H9 (cell line): ENCODE measurements around the gene SRPK2. TPM values are rescaled to one million over a fixed set of nuclear protein-coding genes. Genes with fewer than 3 reads are reported as not detected.

Source experiments
- DNase-seq: peaks from one replicate; pipeline ENCODE4 v3.0.0-alpha.2; 2017
- H2AFZ ChIP-seq: one replicate; pipeline ENCODE4 v1.6.1; 2013; ENCODE audit warnings: mild to moderate bottlenecking, low read length, control low read depth, moderate library complexity
- H2AK5ac ChIP-seq: 2 replicates; pipeline ENCODE4 v1.6.1; 2013; ENCODE audit warnings: low read length, control low read depth, mixed read lengths; ENCODE audit not compliant: insufficient read length
- H2BK120ac ChIP-seq: one replicate; pipeline ENCODE4 v1.6.1; 2013; ENCODE audit warnings: low read depth, mild to moderate bottlenecking, low read length, control low read depth, inconsistent platforms; ENCODE audit not compliant: poor library complexity, severe bottlenecking
- H2BK12ac ChIP-seq: 2 replicates; pipeline ENCODE4 v1.6.1; 2013; ENCODE audit warnings: low read length, control low read depth, mixed read lengths, low read depth; ENCODE audit not compliant: insufficient read length
- H2BK15ac ChIP-seq: 2 replicates; pipeline ENCODE4 v1.6.1; 2013; ENCODE audit warnings: low read depth, low read length, control low read depth
- H2BK20ac ChIP-seq: one replicate; pipeline ENCODE4 v1.6.1; 2013; ENCODE audit warnings: low read depth, mild to moderate bottlenecking, low read length, control low read depth, inconsistent platforms; ENCODE audit not compliant: poor library complexity, severe bottlenecking
- H2BK5ac ChIP-seq: 2 replicates; pipeline ENCODE4 v1.6.1; 2013; ENCODE audit warnings: low read length, control low read depth, mixed read lengths; ENCODE audit not compliant: insufficient read length
- H3K14ac ChIP-seq: 2 replicates; pipeline ENCODE4 v1.6.1; 2013; ENCODE audit warnings: low read length, control low read depth; ENCODE audit not compliant: insufficient read depth
- H3K18ac ChIP-seq: 2 replicates; pipeline ENCODE4 v1.6.1; 2013; ENCODE audit warnings: low read depth, mild to moderate bottlenecking, mixed read lengths, low read length, control low read depth; ENCODE audit not compliant: insufficient read length
- H3K23ac ChIP-seq: 2 replicates; pipeline ENCODE4 v1.6.1; 2013; ENCODE audit warnings: low read length, control low read depth, mixed read lengths, low read depth; ENCODE audit not compliant: insufficient read length
- H3K23me2 ChIP-seq: 2 replicates; pipeline ENCODE4 v1.6.1; 2013; ENCODE audit warnings: low read depth, mild to moderate bottlenecking, mixed read lengths, low read length, control low read depth; ENCODE audit not compliant: insufficient read length, poor library complexity, severe bottlenecking
- H3K27ac ChIP-seq: 2 replicates; pipeline ENCODE4 v1.5.1; 2013; ENCODE audit warnings: low read length, control low read depth, mixed read lengths, low read depth; ENCODE audit not compliant: insufficient read length
- H3K27me3 ChIP-seq: 2 replicates; pipeline ENCODE4 v1.6.1; 2013; ENCODE audit warnings: low read length, control low read depth, inconsistent platforms; ENCODE audit not compliant: insufficient read depth
- H3K4ac ChIP-seq: 2 replicates; pipeline ENCODE4 v1.6.1; 2013; ENCODE audit warnings: low read depth, mild to moderate bottlenecking, control low read depth, inconsistent platforms, low read length, moderate library complexity
- H3K4me1 ChIP-seq: 2 replicates; pipeline ENCODE4 v1.6.1; 2013; ENCODE audit warnings: low read length, control low read depth, inconsistent platforms; ENCODE audit not compliant: insufficient read depth
- H3K4me2 ChIP-seq: 2 replicates; pipeline ENCODE4 v1.6.1; 2013; ENCODE audit warnings: low read length, control low read depth, mixed read lengths; ENCODE audit not compliant: insufficient read length, insufficient read depth
- H3K56ac ChIP-seq: 2 replicates; pipeline ENCODE4 v1.6.1; 2013; ENCODE audit warnings: low read depth, mild to moderate bottlenecking, mixed read lengths, low read length, control low read depth; ENCODE audit not compliant: insufficient read length
- H3K79me1 ChIP-seq: 2 replicates; pipeline ENCODE4 v1.6.1; 2013; ENCODE audit warnings: low read depth, mild to moderate bottlenecking, moderate library complexity, low read length, control low read depth, inconsistent platforms; ENCODE audit not compliant: insufficient read depth, poor library complexity, severe bottlenecking
- H3K79me2 ChIP-seq: 2 replicates; pipeline ENCODE4 v1.6.1; 2013; ENCODE audit warnings: low read length, control low read depth, inconsistent platforms; ENCODE audit not compliant: insufficient read depth
- H3K9ac ChIP-seq: 2 replicates; pipeline ENCODE4 v1.6.1; 2013; ENCODE audit warnings: low read length, control low read depth, mixed read lengths; ENCODE audit not compliant: insufficient read length; ENCODE audit errors: extremely low read depth
- H3K9me3 ChIP-seq: one replicate; pipeline ENCODE4 v1.6.1; 2013; ENCODE audit warnings: low read depth, low read length, inconsistent platforms; ENCODE audit not compliant: control insufficient read depth
- H3T11ph ChIP-seq: one replicate; pipeline ENCODE4 v1.6.1; 2013; ENCODE audit warnings: mild to moderate bottlenecking, low read length, control low read depth, inconsistent platforms
- H4K20me1 ChIP-seq: one replicate; pipeline ENCODE4 v1.6.1; 2013; ENCODE audit not compliant: control insufficient read depth, insufficient read length, insufficient read depth
- H4K5ac ChIP-seq: 2 replicates; pipeline ENCODE4 v1.6.1; 2013; ENCODE audit warnings: low read depth, mild to moderate bottlenecking, mixed read lengths, low read length, control low read depth; ENCODE audit not compliant: insufficient read length
- H4K8ac ChIP-seq: replicated peaks from 2 replicates; pipeline ENCODE4 v1.6.1; 2013; ENCODE audit warnings: low read length, control low read depth, mixed read lengths, low read depth; ENCODE audit not compliant: insufficient read length
- H4K91ac ChIP-seq: 2 replicates; pipeline ENCODE4 v1.6.1; 2013; ENCODE audit warnings: low read depth, mild to moderate bottlenecking, moderate library complexity, mixed read lengths, low read length, control low read depth; ENCODE audit not compliant: insufficient read length
- H3K27ac Mint-ChIP-seq, 3 experiments: 2 replicates in 2 of 3; 3 replicates in 1 of 3; pipeline ENCODE4 v1.8.0; 2020 to 2021; ENCODE audit warnings: mixed read lengths in 3 of 3, mild to moderate bottlenecking in 1 of 3, moderate library complexity in 1 of 3
- H3K27me3 Mint-ChIP-seq: 2 replicates; pipeline ENCODE4 v1.8.0; 2021; ENCODE audit warnings: low read depth, mild to moderate bottlenecking, moderate library complexity, mixed read lengths
- H3K36me3 Mint-ChIP-seq, 3 experiments: 2 replicates in 2 of 3; 3 replicates in 1 of 3; pipeline ENCODE4 v1.8.0; 2020 to 2021; ENCODE audit warnings: low read depth in 3 of 3, mixed read lengths in 3 of 3; ENCODE audit not compliant: insufficient read depth in 1 of 3
- H3K4me1 Mint-ChIP-seq, 2 experiments: 2 replicates each; pipeline ENCODE4 v1.8.0; 2020; ENCODE audit warnings: mixed read lengths in 2 of 2
- H3K4me3 Mint-ChIP-seq, 2 experiments: 2 replicates in 1 of 2; 3 replicates in 1 of 2; pipeline ENCODE4 v1.8.0; 2020 to 2021; ENCODE audit warnings: mild to moderate bottlenecking in 2 of 2, mixed read lengths in 2 of 2, moderate library complexity in 1 of 2
- H3K9me3 Mint-ChIP-seq, 2 experiments: 2 replicates in 1 of 2; 3 replicates in 1 of 2; pipeline ENCODE4 v1.8.0; 2020; ENCODE audit warnings: mild to moderate bottlenecking in 2 of 2, mixed read lengths in 2 of 2, moderate library complexity in 1 of 2
- WGBS: extraction: QIAGEN DNeasy Blood & Tissue Kit; methylation state at CpG from one replicate; pipeline ENCODE4 v1.1.7; 2013; ENCODE audit warnings: missing lambda C conversion rate, low lambda C conversion rate, mixed read lengths; ENCODE audit not compliant: insufficient read length; ENCODE audit errors: extremely low coverage; 5-methylcytosine and 5-hydroxymethylcytosine counted together
- total RNA-seq: library from RNA; stranded (reverse); gene quantifications from 2 replicates; pipeline ENCODE4 v1.2.1, GENCODE V29; 2021
- TF ChIP-seq, protein P1 (sequence below): fragments of 200-600 bp; sonication (generic); conservative IDR thresholded peaks from 3 replicates; pipeline ENCODE4 v1.8.0; 2021; ENCODE audit warnings: antibody characterized with exemption, mild to moderate bottlenecking

The SRPK2 gene
- total RNA-seq, 1 experiment from 2014 or later, result 41.1 TPM

- no peak overlapping the region for H3K27ac ChIP-seq
- no peak overlapping the region for H2AK5ac ChIP-seq
- H3K79me1 ChIP-seq, result no peaks in the 10 kb centered on the region
- TF ChIP-seq, protein P1, sequence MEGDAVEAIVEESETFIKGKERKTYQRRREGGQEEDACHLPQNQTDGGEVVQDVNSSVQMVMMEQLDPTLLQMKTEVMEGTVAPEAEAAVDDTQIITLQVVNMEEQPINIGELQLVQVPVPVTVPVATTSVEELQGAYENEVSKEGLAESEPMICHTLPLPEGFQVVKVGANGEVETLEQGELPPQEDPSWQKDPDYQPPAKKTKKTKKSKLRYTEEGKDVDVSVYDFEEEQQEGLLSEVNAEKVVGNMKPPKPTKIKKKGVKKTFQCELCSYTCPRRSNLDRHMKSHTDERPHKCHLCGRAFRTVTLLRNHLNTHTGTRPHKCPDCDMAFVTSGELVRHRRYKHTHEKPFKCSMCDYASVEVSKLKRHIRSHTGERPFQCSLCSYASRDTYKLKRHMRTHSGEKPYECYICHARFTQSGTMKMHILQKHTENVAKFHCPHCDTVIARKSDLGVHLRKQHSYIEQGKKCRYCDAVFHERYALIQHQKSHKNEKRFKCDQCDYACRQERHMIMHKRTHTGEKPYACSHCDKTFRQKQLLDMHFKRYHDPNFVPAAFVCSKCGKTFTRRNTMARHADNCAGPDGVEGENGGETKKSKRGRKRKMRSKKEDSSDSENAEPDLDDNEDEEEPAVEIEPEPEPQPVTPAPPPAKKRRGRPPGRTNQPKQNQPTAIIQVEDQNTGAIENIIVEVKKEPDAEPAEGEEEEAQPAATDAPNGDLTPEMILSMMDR, result no peak
- WGBS, result 100% methylated on average over 1 of the region's 1 CpG
- Mint-ChIP-seq H3K27ac (no peak overlapping the region), H3K4me1 (peaks cover 9 to 12% of the 10 kb centered on the region in 2 experiments), H3K9me3 (no peaks in the 10 kb centered on the region), H3K4me3 (no peak overlapping the region), H3K36me3 (no peaks in the 10 kb centered on the region), H3K27me3 (no peaks in the 10 kb centered on the region)
- H3K4ac ChIP-seq, result no peak overlapping the region
- no peak overlapping the region for H2BK20ac ChIP-seq
- no peak overlapping the region for H4K8ac ChIP-seq
- H3K27me3 ChIP-seq, result no peaks in the 10 kb centered on the region
- no peak overlapping the region for H2AFZ ChIP-seq
- H4K5ac ChIP-seq, result no peak overlapping the region
- no peak overlapping the region for H2BK15ac ChIP-seq
- no peak overlapping the region for H2BK12ac ChIP-seq
- no peaks in the 10 kb centered on the region; the same call in 1 of the 2 replicates for H3K4me1 ChIP-seq
- H2BK120ac ChIP-seq, result no peak overlapping the region
- no peak overlapping the region for H3K18ac ChIP-seq
- no peak overlapping the region for H3K14ac ChIP-seq
- H3K23me2 ChIP-seq, result no peaks in the 10 kb centered on the region
- H4K20me1 ChIP-seq, result no peaks in the 10 kb centered on the region
- H3T11ph ChIP-seq, result no peak overlapping the region
- no peak overlapping the region for H3K4me2 ChIP-seq
- H3K56ac ChIP-seq, result no peak overlapping the region
- H3K79me2 ChIP-seq, result no peaks in the 10 kb centered on the region
- DNase-seq, result no peak
- H4K91ac ChIP-seq, result no peak overlapping the region
- no peak overlapping the region for H3K9ac ChIP-seq
- no peak overlapping the region for H2BK5ac ChIP-seq
- H3K23ac ChIP-seq, result no peak overlapping the region
- no peaks in the 10 kb centered on the region for H3K9me3 ChIP-seq
These were observed 120.7 kb downstream of the SRPK2 start for GRCh38 chr7:105268056-105268455.
